NCI-H526 (cell line): ENCODE results near the gene C2orf76.
"Not testable (repeated sequence)": the region's sequence is repeated elsewhere in the genome, so short reads cannot be mapped to it uniquely, and the experiment has no call there.

Experiments
- DNase-seq, 2 experiments: peaks; one replicate each; lab custom pipeline; 2025; lab: John Stamatoyannopoulos, UW

Gene C2orf76

GRCh38 chr2:119294671-119295070 lies 72.0 kb downstream of the C2orf76 start:
- DNase-seq: no peak

GRCh38 chr2:119293900-119294299 lies 72.7 kb downstream of the C2orf76 start:
- no peak for DNase-seq

GRCh38 chr2:119293254-119293653 lies 73.4 kb downstream of the C2orf76 start:
- no peak for DNase-seq

- DNase-seq: peak; percentile 89 to 93
Measured at GRCh38 chr2:119292226-119292625, 74.4 kb downstream of the C2orf76 start.

- peak; percentile 95 for DNase-seq
Measured at GRCh38 chr2:119291588-119292167, 75.0 kb downstream of the C2orf76 start.

GRCh38 chr2:119290859-119291587 lies 75.6 kb downstream of the C2orf76 start:
- peak; percentile 81 to 95 for DNase-seq

GRCh38 chr2:119289642-119290041 lies 77.0 kb downstream of the C2orf76 start:
- no peak for DNase-seq

- DNase-seq: no peak
Measured at GRCh38 chr2:119289093-119289492, 77.5 kb downstream of the C2orf76 start.

- no peak for DNase-seq
Measured at GRCh38 chr2:119288576-119288975, 78.1 kb downstream of the C2orf76 start.

GRCh38 chr2:119286661-119287060 lies 80.0 kb downstream of the C2orf76 start:
- DNase-seq: no peak

GRCh38 chr2:119283873-119284331 lies 82.7 kb downstream of the C2orf76 start:
- no peak for DNase-seq

GRCh38 chr2:119282996-119283511 lies 83.6 kb downstream of the C2orf76 start:
- no peak for DNase-seq

- no peak for DNase-seq
Measured at GRCh38 chr2:119282146-119282995, 84.3 kb downstream of the C2orf76 start.

GRCh38 chr2:119280680-119281079 lies 86.0 kb downstream of the C2orf76 start:
- no peak for DNase-seq

- no peak for DNase-seq
Measured at GRCh38 chr2:119279666-119280065, 87.0 kb downstream of the C2orf76 start.

- no peak for DNase-seq
Measured at GRCh38 chr2:119278946-119279345, 87.7 kb downstream of the C2orf76 start.

GRCh38 chr2:119278385-119278784 lies 88.2 kb downstream of the C2orf76 start:
- not testable (repeated sequence) for DNase-seq

- no peak for DNase-seq
Measured at GRCh38 chr2:119276864-119277263, 89.8 kb downstream of the C2orf76 start.

- no peak for DNase-seq
Measured at GRCh38 chr2:119267604-119268003, 99.0 kb downstream of the C2orf76 start.

GRCh38 chr2:119266091-119266589 lies 100.5 kb downstream of the C2orf76 start:
- DNase-seq: no peak

GRCh38 chr2:119265693-119266066 lies 101.0 kb downstream of the C2orf76 start:
- DNase-seq: no peak
